ENCODE measurements around the gene KIF3B.
"Not testable (repeated sequence)": the region's sequence is repeated elsewhere in the genome, so short reads cannot be mapped to it uniquely, and the experiment has no call there.

The KIF3B gene

GRCh38 chr20:32249030-32249738 lies 28.3 kb upstream of the KIF3B start:
- no peak for DNase-seq (ENCODE audit: low spot score)
- no peak for TF ChIP-seq CTCF (IDR thresholded peaks at IDR 0.05; ENCODE audit: extremely low read depth, missing control alignments)

DNA sequence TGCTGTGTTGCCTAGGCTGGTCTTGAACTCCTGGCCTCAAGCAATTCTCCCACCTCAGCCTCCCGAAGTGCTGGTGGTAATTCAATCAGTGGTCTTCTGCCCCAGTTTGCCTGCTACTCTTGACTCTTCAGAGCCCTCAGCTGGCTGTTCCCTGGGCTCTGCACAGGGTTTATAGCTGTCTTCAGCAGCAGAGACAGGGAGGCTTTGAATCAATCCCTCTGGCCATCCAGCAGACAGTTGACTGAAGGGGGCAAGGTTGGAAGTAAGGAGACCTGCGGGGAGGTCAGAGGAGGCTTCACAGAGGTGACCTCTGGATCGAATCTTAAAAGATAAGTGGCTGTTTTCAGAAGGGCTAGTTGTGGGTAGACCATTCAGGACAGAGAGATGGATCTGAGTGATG lies 26.0 kb upstream of the KIF3B start:
- no peak for DNase-seq (ENCODE audit: low spot score)
- no peak for TF ChIP-seq CTCF (IDR thresholded peaks at IDR 0.05; ENCODE audit: extremely low read depth, missing control alignments)

GRCh38 chr20:32252189-32252588 lies 25.3 kb upstream of the KIF3B start:
- TF ChIP-seq CTCF (IDR thresholded peaks at IDR 0.05; ENCODE audit: extremely low read depth, missing control alignments), result no peak
- peak; percentile 26 for DNase-seq (ENCODE audit: low spot score)

DNA sequence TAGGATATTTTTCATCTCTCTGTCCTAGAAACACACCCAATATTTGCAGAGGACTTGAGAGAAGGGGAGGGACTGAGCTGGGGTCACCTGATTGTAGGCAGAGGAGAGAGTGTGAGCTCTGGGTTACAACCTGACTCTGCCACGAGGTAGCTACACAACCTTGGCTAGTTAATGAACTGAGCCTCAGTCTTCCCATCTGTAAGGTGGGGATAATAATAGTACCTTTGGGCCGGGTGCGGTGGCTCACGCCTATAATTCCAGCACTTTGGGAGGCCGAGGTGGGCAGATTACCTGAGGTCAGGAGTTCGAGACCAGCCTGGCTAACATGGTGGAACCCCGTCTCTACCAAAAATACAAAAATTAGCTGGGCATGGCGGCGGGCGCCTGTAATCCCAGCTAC lies 16.5 kb upstream of the KIF3B start:
- DNase-seq (ENCODE audit: low spot score), result not testable (repeated sequence)

DNA sequence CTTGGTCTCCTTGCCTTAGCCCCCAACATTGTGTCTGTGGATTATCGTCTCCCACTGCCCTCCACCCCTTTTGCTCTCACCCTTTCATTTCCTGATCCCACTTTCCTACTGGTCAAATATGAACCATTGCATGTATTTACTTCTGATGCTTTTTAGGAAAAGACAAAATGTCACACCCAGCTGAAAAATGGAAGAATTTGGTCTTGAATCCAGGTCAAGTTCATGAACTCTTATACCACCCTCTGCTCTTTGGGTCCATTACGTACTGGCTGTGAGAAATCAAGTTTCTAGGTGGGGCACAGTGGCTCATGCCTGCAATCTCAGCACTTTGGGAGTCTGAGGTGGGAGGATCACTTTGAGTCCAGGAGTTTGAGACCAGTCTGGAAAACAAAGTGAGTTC lies 15.8 kb upstream of the KIF3B start:
- no peak for TF ChIP-seq CTCF (IDR thresholded peaks at IDR 0.05; ENCODE audit: extremely low read depth, missing control alignments)
- DNase-seq (ENCODE audit: low spot score), result no peak

- DNase-seq (ENCODE audit: low spot score), result no peak
- TF ChIP-seq CTCF (IDR thresholded peaks at IDR 0.05; ENCODE audit: extremely low read depth, missing control alignments), result no peak
Measured at GRCh38 chr20:32263398-32263954, 14.0 kb upstream of the KIF3B start.

DNA sequence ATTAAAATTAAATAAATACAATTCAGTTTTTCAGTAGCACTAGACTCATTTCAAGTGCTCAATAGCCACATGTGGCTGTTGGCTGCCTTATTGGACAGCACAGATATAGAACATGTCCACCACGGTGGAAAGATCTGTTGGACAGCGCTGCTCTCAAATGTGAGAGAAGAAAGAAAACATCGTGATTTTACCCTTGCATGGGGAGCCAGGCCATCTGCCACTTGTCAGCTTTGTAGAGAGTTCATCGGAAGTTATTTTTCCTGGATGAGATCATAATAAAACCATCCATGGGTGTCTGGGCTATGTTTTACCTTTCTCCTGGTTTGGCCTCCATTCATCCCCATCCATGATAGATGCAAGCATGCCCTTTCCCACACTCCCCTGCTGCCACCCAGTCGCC lies 5.8 kb upstream of the KIF3B start:
- TF ChIP-seq CTCF (IDR thresholded peaks at IDR 0.05; ENCODE audit: extremely low read depth, missing control alignments), result no peak
- no peak for DNase-seq (ENCODE audit: low spot score)

DNA sequence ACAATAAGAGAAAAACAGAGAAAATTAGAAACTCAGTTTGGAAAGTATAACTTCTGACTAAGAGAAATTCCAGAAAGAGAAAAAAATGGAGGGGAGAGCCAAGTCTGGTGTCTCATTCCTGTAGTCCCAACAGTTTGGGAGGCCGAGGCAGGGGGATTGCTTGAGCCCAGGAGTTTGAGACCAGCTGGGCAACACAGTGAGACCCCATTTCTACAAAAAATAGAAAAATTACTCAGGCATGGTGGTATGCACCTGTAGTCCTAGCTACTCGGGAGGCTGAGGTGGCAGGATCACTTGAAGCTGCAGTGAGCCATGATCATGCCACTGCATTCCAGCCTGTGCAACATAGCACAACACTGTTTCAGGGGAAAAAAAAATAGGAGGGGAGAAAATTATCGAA lies 3.1 kb upstream of the KIF3B start:
- no peak for TF ChIP-seq CTCF (IDR thresholded peaks at IDR 0.05; ENCODE audit: extremely low read depth, missing control alignments)
- no peak for DNase-seq (ENCODE audit: low spot score)

GRCh38 chr20:32275163-32275562 lies 2.3 kb upstream of the KIF3B start:
- not testable (repeated sequence) for DNase-seq (ENCODE audit: low spot score)
